COLO668 (cell line): ENCODE results near the gene EXT2.

Experiments
- DNase-seq: peaks from one replicate; lab custom pipeline; 2025; ENCODE audit not compliant: unreplicated experiment; lab: John Stamatoyannopoulos, UW

Gene EXT2

DNA sequence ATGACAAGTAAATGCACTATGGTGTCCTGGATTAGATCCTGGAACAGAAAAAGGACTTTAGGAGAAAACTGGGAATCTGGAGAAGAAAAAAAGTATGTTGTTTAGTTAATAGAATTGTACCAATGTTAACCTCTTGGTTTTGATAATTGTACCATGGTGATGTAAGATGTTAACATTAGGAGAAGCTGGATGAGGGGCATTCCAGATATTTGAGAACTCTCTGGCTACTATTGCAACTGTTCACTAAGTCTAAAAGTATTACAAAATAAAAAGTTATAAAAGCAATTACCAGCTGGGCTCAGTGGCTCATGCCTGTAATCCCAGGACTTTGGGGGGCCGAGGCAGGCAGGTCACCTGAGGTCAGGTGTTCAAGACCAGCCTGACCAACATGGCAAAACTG lies 66.5 kb downstream of the EXT2 start:
- DNase-seq, result no peak

DNA sequence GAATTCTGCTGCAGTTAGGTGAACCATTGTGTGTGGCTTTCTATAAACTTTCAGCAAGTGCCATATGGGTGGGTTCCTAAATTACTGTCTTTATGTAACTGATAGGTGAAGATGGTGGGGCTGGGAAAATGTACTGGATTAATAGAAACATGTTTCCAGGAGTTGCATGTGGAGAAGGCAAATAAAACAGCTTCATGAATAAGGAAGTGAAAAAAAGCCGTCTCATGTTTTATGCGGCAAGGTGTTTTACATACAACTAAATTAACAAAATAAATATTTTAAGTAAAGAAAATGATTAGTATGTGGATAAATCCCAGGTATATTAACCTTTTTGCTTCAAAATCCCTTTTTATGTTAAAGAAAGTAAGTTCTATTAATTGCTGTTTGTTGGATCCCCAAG lies 67.2 kb downstream of the EXT2 start:
- no peak for DNase-seq

DNA sequence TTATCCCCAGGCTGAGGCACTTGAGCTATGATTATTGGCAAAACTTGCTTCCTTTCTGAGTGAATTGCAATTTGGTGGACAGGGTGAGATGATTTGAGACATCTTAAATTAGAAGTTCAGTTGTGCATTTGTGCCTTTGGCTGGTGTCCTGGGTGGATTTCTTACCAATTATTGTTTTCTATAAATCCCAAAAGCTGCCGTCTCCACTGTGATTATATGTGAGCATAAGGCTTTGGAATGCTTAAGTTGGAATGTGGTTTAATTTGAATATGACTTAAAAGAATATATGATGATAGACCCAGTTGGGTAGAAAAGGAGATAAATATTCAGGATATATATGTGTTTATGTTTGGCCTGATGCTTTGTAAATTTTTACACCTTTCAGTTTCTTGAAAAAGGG lies 70.0 kb downstream of the EXT2 start:
- no peak for DNase-seq

DNA sequence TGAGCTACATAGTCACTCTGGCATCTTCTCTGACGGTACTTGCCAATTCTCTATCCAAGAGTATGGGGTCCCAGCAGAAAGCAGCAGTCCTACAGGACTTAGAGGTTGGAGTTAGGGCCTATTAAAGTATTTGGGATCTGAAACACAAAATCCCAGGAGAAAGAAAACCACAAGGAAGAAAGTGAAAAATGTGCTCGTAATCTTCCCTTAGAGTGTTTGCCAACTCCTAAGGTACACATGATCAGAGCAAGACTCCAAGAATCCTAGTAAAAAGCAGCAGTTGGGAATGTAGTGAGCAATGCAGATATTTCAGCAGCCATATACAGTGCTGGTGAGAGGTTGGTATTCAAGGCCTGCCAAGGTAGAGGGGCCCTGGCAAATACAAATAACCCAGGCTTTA lies 71.6 kb downstream of the EXT2 start:
- DNase-seq, result no peak

DNA sequence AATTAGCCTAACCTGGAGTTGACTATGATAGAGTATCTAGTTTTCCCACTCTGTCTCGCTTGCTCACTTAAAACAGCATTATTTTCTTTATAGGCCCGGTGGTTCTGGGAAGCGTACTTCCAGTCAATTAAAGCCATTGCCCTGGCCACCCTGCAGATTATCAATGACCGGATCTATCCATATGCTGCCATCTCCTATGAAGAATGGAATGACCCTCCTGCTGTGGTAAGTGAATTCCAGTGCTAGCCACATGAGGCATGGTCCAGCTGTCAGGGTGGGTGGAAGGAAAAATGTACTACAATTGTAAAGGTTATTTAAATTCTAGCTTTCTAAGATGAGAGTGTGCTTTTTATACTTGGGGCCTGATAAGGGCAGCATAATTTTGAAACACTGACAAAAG lies 76.0 kb downstream of the EXT2 start:
- DNase-seq, result no peak

DNA sequence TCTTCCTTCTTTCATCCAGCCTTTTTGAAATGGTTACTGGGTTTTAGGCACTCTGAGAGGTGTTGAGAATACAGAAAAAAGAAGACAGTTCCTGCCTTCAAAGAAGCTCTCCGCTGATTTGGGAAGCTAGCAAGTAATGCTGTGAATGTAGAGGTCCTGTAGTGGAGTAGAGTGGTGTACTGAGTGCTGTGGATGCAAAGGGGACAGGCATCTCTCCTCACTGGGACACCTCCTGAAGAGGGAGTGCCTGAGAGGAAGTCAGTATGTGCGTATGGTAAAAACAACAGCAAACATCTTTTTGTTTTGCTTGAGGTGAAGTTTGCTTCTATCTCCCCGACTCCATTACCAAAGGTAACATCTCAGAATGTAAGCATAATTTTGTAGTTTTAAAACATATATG lies 77.5 kb downstream of the EXT2 start:
- no peak for DNase-seq

DNA sequence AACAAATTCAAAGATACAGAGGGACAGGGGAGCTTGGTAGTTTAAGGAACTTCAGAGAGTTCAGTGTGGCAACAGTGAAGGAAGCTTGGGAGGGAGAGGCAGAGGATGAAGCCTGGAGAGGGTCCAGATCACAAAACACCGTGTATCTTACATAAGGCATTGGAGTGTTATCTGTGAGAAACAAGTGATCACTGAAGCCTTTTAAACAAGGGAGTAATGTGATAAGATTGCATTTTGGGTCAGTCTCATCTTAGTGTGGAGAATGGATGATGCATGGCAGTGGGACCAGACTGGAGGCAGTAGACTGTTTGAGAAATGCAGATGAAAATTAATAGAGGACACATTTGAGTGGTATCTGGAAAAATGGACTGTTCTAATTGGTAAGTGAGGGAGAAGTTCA lies 79.4 kb downstream of the EXT2 start:
- DNase-seq, result no peak

DNA sequence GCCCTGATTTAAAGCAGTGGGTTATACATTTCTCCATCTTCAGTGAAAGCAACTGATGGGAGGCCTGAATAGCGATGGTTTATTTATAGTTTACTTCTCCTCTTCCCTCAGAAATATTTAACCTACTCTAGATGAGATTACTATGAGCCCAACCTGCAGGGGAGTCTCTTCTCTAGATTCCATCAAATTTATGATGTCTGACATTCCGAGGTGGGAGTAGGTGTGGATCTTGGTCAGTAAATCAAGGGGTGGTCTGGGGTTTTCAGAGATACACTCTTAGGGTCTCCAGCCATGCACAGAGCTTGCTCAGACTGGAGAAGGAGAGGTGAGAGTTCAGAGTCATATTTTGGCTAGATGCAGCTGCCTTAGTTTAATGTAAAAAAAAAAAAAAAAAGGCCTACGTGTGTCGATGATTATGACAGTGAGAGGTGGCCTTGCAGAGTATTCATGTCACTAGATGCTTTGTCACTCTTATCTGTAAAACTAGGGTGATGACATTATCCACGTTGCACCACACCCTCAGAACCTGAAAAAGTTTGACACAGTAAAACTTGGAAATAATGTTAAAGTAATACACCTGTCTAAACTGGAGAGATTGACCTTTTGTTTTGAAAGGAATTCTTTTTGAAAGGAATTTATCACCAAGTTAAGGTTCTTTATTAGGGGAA lies 81.2 kb downstream of the EXT2 start:
- DNase-seq, result no peak

DNA sequence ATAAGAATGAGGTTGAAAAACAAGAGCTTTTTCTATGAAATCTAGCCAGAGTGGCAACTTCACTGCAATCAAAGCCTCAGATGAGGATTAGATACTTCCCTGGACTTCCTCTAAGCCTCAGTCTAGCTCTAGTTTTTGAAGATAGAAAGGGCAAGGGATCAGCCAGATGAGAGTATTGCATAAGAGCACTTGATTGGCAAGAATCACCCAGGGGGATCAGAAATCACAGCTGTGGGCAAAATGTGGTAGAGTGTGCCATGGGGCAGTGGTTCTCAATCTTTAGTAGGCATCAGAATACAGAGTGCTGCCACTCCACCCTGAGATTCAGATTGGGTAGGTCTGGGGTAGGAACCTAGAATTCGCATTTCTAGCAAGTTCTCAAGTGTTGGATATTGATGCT lies 82.4 kb downstream of the EXT2 start:
- no peak for DNase-seq

DNA sequence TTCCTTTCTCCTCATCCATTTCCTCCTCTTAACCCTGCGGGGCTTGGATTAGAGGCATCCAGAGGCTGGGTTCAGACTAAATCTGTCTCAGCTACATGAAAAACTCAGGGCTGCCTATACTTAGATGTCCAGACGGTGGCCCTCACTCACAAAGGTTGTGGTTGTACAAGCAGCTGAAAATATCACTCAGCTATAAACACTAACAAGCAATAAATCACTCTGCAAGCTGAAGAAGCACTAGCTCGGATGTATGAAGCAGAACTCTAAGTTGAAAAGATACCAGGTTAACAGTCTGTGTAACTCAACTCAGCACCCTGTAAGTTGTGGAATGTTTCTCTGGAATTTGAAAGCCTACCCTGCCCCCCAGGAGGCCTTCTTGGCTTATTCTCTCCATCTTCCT lies 82.9 kb downstream of the EXT2 start:
- no peak for DNase-seq

DNA sequence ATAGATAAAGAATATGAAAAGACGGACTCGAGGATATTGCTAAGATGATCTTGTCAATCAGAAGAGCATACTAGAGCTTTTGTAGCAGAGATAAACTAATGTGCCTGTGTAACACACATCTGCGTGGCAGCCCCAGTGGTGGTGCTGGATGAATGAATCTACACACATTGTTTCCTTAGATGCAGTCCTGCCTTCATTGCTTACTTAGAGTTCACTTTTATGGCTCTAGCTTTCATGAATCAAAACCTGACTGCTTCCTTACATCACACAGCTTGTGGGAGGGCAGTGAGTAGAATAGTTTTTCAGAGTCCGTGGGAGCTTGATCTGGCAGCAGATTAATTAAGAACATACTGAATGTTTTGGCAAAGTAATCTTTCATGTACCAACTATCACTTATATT lies 83.7 kb downstream of the EXT2 start:
- no peak for DNase-seq

DNA sequence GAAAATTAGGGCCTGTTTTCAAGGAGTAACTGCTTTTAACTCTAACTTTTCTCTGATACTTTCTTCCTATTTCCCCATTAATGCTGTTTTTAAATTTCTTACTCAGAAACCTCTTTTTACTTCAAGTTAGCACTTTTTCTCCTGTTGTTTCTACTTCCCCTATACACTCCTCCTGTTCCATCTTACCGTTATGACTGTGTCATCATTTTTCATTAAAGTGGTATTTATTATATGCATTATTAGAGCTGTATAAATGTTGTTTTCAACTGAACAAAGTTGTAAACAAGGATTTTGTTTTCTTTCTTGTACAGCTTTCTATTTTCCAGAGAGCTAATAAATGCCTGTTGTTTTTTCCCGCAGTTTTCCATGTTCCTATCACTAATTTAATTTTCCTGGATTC lies 84.6 kb downstream of the EXT2 start:
- DNase-seq, result no peak

DNA sequence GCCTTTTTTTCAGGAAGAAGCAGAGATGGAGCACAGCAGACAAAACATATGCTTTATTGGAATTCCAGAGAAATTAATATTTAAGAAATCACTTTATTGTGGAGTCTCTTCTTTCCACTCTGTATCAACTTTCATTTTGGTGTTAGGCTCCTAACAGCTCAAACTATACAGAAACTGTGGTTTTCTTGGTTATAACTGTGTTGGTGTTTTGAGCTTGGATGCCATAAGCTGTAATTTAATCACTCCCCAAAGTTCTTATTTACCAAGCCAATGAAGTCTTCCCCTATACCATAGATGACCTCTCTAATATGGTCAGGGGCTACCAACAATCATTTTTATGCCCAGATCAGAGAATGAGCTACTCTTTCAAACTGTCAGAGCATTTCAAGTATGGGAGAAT lies 90.0 kb downstream of the EXT2 start:
- no peak for DNase-seq

DNA sequence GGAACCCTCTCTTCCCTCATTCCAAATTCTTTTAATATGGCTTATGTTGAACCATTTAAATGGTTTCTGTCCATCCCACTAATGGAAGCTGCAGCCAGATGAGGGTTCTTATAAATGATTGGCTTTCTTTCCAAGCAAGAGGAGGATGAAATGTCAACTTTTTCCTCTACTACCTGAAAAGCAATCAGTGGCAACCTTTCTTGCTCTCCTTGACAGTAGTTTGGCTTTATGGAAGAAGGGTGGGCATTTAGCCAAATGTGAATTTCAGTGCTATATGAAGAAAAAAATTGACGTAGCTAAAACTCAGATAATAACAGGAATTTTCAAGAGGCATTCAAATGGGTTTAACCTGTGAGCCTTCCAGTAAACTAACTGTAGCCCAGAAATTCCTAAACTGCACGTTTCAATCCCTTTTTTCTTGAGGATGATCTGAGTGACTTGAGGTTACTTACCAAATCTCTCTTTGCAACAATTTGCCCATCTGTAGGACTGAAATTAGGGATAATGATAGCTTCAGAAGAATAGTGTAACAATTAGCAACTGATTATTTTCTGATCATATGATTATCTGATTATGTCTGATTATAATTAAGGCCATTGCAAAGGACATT lies 90.9 kb downstream of the EXT2 start:
- no peak for DNase-seq

DNA sequence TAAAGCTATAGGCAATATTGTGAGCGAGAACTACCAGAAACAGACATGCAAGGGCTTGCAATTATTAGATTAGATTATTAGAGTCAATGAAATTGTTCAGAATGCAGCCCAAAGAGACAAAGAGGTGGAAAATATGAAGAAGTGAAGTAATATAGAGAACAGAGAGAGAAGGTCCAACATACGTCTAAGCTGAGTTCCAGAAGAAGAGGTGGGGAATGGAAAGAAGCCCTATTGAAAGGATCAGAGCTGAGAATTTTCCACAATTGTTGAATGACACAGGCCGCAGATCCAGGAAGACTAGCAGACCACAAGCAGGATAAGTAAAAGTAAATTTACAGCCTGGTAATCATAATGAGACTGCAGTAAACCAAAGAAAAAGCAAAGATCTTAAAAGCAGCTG lies 93.2 kb downstream of the EXT2 start:
- DNase-seq, result no peak

DNA sequence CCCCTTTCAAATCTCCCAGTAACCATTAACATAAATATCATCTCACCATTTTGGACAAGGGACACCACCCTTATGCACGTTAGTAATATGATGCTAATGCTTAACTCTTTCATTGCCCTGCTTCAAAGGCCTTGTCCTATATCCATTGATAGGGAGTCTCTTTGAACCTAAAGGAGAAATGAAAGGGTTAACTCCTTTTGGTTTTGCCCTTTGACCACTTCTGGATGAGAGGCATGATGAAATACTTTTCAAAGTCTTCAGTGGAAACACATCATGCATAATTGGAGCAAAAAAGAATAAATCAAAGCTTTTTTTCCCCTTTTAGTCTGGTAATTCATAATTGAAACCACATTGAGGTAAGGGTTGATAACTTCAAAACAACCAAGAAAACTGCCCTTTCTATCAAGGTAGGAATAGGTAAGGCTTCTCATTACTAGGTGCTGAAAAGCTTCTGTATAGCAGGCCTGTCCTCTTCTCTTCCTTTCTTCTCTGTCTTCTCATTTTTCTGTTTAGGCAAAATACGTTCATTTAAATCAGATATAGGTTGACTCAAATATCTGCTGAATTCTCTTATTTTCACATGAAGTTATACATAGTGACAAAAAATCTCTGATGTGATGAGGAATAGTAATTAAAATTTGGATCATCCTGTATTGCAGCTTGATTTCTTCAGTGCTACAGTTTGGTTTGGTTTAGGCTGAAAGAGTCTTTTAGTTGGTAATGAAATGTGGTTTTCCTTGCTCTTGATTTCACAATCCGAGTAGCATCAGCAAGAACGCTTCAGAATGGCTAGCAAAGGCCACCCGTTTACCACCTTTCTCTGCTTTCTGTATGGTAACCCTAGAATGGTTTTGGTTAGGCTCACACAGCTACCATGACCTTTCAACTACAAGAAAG lies 94.8 kb downstream of the EXT2 start:
- no peak for DNase-seq

DNA sequence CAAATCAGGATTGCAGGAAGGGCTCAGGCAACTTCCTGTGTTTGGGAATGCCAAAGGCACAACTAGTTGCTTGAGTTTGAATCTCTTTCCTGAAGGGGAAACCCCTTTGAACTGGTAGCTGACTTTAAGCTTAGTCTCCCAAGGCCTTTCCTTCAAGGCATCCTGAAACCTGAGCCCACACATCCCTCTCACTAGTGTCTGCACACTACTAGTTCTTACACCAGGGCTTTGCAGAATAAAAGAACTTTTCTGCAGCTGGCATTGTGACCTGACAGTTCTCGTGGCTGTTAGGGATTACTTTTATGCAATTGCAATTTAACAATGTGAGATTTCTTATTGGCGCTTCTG lies 95.4 kb downstream of the EXT2 start:
- no peak for DNase-seq

DNA sequence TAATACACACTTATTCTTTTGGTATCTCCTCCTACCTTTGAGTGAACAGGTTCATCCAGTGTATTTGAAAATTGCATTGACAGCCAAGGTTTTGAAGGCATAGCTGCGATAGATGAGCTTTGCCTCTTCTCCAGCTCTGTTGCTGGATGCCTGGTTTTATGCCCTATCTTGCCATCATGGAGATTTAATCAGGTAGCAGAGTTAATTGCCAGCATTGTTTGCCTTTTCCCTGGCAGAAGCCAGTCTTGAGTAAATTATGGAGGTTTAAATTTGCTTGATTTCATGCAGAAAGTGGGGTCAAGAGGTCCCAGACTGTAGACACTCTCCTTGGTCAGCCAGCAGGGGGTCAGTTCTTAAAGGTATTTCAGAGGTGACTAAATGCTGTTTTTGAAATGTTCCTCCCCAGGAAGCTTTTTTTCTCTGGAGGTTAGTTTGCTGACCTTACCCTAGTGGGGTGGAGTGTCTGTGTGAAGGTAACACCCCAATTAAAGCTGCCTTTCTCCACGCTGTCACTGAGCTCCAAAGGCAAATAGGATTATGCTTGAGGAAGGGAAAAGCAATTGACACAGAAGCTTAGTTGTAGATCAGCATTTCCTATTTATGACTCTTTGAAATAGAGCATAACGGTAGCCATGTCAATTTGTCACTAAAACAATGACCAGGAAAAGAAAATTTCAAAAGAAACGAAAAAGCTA lies 96.0 kb downstream of the EXT2 start:
- DNase-seq, result no peak

DNA sequence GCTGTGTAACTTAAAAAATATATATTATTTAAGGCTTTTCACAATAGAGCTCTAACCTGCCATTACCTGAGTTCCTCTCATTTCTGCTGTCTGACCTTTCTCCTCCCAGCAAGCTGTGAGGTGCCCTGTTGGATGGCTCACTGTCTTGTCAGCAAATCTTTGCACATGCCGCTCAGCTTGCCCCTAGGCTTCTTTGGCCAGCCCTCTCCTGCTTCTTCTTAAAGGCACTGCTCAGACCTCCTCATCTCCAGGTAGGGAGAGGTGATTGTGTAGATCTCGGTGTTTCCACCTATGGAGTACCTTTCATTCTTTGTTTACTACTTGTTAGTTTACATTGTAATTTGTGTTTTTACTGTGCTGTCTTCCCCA lies 96.5 kb downstream of the EXT2 start:
- no peak for DNase-seq

DNA sequence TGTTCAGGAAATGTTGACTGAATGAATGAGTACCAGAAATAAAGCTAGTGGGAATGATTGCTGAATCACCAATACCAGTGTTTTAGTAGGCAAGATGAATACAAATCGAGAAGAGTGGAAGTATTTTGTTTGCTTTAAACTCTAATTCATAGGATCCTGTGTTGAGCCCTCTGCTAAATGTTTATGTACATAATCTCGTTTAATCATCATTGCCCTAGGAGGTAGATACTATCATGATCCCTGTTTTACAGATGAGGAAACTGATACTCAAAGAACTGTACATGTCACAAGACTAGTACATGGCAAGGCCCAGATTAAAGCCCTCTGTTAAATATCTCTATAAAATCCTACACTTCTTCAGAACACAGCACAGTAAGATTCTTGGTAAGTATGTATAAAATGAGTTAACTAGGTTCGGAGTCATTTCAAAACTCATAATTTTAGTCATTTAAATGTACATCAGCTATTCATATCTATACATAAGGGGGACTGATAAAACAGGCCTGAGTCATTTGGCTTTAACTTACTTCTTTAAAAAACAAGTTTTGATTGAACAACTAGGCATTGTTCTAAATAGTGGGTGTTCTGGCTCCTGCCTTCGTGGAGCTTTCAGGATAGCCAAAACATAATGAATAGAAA lies 97.1 kb downstream of the EXT2 start:
- DNase-seq, result no peak

DNA sequence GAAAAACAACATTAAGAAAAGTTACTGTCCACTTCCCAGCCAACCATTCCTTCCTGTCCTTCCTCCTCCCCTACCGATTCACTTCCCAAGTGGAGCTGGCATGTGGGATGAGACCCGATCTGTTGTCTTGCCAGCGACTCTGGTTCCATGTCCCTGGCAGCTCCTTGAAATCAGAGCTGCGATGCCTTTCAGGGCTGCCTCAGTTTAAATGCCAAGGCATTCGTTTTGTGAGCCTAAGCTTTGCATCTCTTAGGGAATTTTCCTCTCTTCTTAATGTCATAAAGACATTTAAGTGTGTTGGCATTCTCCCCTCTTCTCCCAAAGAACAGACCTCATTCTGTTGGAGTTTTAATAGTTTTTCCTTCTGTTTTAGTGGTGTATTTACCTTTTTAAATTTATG lies 98.4 kb downstream of the EXT2 start:
- DNase-seq, result no peak
